Transverse colon (tissue), 4 donors: Measurements from ENCODE around the gene FDXACB1. TPM values are rescaled to one million over a fixed set of nuclear protein-coding genes. Genes with fewer than 3 reads are reported as not detected.

Experiments
- DNase-seq: peaks from one replicate; pipeline ENCODE4 v3.0.0-alpha.2; 2019
- H3K27ac ChIP-seq, 4 donors: fragments of 200-600 bp; sonication (generic); 2 replicates each; pipeline ENCODE4 v1.5.1; 2016 to 2018; ENCODE audit warnings: inconsistent platforms in 4 of 4
- H3K27me3 ChIP-seq: fragments of 200-600 bp; sonication (generic); 2 replicates; pipeline ENCODE4 v1.5.1; 2017; ENCODE audit warnings: inconsistent platforms
- H3K36me3 ChIP-seq, 4 donors: fragments of 200-600 bp; sonication (generic); 2 replicates each; pipeline ENCODE4 v1.5.1; 2017 to 2019; ENCODE audit warnings: inconsistent platforms in 4 of 4
- H3K4me1 ChIP-seq, 4 donors: fragments of 200-600 bp; sonication (generic); 2 replicates each; pipeline ENCODE4 v1.5.1; 2017 to 2020; ENCODE audit warnings: inconsistent platforms in 4 of 4
- H3K4me3 ChIP-seq, 4 donors: fragments of 200-600 bp; sonication (generic); 1 replicate in 1 of 4; 2 replicates in 3 of 4; pipeline versions ENCODE4 v1.5.1 to v1.6.1; 2017 to 2019; ENCODE audit warnings: inconsistent platforms in 4 of 4
- H3K9me3 ChIP-seq, 2 donors: fragments of 200-600 bp; sonication (generic); 2 replicates each; pipeline ENCODE4 v1.5.1; 2017 to 2019; ENCODE audit warnings: inconsistent platforms in 2 of 2
- CTCF ChIP-seq, 5 experiments: fragments of 200-600 bp in 3 of 5; fragments of 450-650 bp in 2 of 5; sonication (generic) in 3 of 5; IDR thresholded peaks; 1 replicate in 2 of 5; 2 replicates in 3 of 5; pipeline ENCODE4 v1.5.1; 2016 to 2017; ENCODE audit warnings: antibody characterized with exemption in 5 of 5, inconsistent platforms in 3 of 5, mild to moderate bottlenecking in 2 of 5, moderate library complexity in 1 of 5
- EP300 ChIP-seq: sonication (generic); formaldehyde crosslinking; IDR thresholded peaks from one replicate; pipeline ENCODE4 v1.6.1; 2017; ENCODE audit warnings: antibody characterized with exemption, low read depth
- POLR2A ChIP-seq: fragments of 450-650 bp; IDR thresholded peaks from one replicate; pipeline ENCODE4 v1.6.1; 2016; ENCODE audit warnings: antibody characterized with exemption, mild to moderate bottlenecking, moderate library complexity
- POLR2AphosphoS5 ChIP-seq, 3 donors: sonication (generic); formaldehyde crosslinking; IDR thresholded peaks; one replicate each; pipeline ENCODE4 v1.6.1; 2016; ENCODE audit warnings: antibody characterized with exemption in 3 of 3
- WGBS, 2 donors: methylation state at CpG; one replicate each; pipeline ENCODE4 v1.1.5; 2018; ENCODE audit warnings: low coverage in 1 of 2; 5-methylcytosine and 5-hydroxymethylcytosine counted together
- in situ Hi-C, 4 donors: fragments of 200-750 bp; cut with MboI; loops; one replicate each; pipeline versions ENCODE4 v1.15.0 to v1.15.1; 2017; ENCODE audit warnings: low sequenced_read_pairs in 3 of 4, low pct_ligation_motif_present in 1 of 4, low pct_unique_long_range_greater_than_20kb in 1 of 4
- intact Hi-C: fragments of 100-400 bp; cut with DNase I; formaldehyde crosslinking; loops from one replicate; pipeline ENCODE4 v1.15.1; 2023; ENCODE audit warnings: low total_unique reads
- total RNA-seq, 4 donors: library from RNA; depleted of rRNA; stranded (reverse); fragments of >200 nt; gene quantifications; one replicate each; pipeline ENCODE4 v1.1.0, GENCODE V29; 2016

Gene FDXACB1
- total RNA-seq, 4 donors from 2014 or later: 1.4 to 3.4 (median 1.5) TPM; not detected in 1

DNA sequence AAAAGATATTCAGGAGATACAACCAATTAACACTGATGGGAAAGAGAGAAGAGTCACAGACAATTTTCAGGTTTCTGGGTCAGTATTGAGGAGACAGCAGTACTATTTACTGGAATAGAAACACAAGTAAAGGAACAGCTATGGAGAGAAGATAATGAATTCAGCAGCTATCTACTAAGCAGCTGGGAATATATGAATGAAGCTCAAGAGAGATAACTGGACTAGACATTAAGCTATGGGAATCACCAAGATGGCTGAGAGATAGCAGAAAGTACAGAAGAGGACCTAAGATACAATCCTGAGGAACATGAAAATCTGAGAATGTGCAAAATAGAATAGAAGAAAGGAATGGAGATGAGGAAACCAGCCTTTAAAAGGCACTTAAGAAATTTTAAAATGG lies 23.5 kb downstream of the FDXACB1 start:
- Histone ChIP-seq H3K4me3 (no peak overlapping the region), H3K27me3 (no peaks in the 10 kb centered on the region), H3K27ac (no peak overlapping the region), H3K4me1 (no peaks in the 10 kb centered on the region), H3K36me3 (peaks cover 0 to 53% (median 11%) of the 10 kb centered on the region in 4 donors), H3K9me3 (no peaks in the 10 kb centered on the region)
- intact Hi-C loops (no loop called here), in situ Hi-C loops (no loop called here)
- TF ChIP-seq POLR2AphosphoS5 (IDR thresholded peaks at IDR 0.05) (no peak), CTCF (IDR thresholded peaks at IDR 0.05) (no peak), POLR2A (no peak), EP300 (no peak)
- DNase-seq: no peak

DNA sequence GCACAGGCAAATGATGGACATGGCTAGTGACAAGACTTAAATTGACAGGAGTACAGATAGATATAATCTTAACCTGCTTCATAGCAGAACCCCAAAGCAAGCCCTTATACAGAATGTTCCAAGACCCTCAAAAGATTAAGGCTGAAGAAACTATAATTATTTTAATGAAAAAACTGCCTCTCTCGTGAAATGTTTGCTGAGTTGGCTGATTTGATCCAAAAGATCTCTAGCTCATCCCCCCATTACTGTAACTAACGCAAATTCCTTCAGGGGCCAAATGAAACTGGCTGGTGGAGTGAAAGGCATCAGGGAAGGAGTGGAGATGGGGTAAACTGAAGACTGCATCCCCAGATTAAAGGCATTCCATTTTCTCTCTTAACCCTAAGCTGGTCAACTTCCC lies 26.9 kb downstream of the FDXACB1 start:
- no peaks in the 10 kb centered on the region for H3K4me1 ChIP-seq
- TF ChIP-seq EP300 (no peak), POLR2A (no peak), POLR2AphosphoS5 (IDR thresholded peaks at IDR 0.05) (no peak), CTCF (IDR thresholded peaks at IDR 0.05) (no peak)
- WGBS, 2 donors: 83 to 100% methylated on average over 2 of the region's 2 CpGs
- no peak for DNase-seq
- intact Hi-C loops (no loop called here), in situ Hi-C loops (no loop called here)
- H3K27ac ChIP-seq: no peak overlapping the region
- H3K4me3 ChIP-seq: no peak overlapping the region
- no peaks in the 10 kb centered on the region for H3K9me3 ChIP-seq
- no peaks in the 10 kb centered on the region for H3K27me3 ChIP-seq
- H3K36me3 ChIP-seq: peaks cover 0 to 29% (median 2%) of the 10 kb centered on the region in 4 donors

DNA sequence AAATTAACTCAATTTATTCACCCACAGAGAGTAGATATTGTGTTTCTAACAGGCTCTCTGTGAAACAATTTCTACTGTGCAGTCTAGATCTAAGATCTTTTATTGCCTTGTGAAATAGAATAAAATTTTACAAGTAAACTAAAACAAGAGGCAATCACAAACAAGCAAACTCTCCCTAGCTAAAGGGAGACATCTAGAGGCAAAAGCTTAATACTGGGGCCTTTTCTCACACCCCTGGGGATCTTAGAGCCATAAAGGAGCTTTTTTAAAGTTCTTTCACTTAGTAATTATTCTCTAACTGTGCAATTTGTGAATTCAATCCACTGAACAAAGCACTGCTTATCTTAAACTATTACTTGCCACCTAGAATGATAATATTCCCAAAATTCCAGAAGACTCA lies 27.3 kb downstream of the FDXACB1 start:
- no peak overlapping the region for H3K27ac ChIP-seq
- no peak overlapping the region for H3K4me3 ChIP-seq
- TF ChIP-seq POLR2AphosphoS5 (IDR thresholded peaks at IDR 0.05) (no peak), POLR2A (no peak), EP300 (no peak), CTCF (IDR thresholded peaks at IDR 0.05) (no peak)
- intact Hi-C loops (no loop called here), in situ Hi-C loops (no loop called here)
- H3K27me3 ChIP-seq: no peaks in the 10 kb centered on the region
- H3K4me1 ChIP-seq: no peaks in the 10 kb centered on the region
- peaks cover 0 to 24% (median 2%) of the 10 kb centered on the region in 4 donors for H3K36me3 ChIP-seq
- H3K9me3 ChIP-seq: no peaks in the 10 kb centered on the region
- no peak for DNase-seq

DNA sequence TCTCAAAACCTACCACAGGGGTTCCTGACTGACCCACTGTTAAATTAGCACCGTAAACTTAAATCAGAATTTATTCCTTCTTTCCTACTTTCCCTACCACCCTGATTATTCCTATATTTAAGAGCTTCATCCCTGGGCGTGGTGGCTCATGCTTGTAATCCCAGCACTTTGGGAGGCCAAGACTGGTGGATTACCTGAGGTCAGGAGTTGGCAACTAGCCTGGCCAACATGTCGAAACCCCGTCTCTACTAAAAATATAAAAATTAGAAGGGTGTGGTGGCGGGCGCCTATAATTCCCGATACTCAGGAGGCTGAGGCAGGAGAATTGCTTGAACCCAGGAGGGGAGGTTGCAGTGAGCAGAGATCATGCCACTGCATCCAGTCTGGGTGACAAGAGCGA lies 27.9 kb downstream of the FDXACB1 start:
- Histone ChIP-seq H3K4me1 (no peaks in the 10 kb centered on the region), H3K27ac (no peak overlapping the region), H3K27me3 (no peaks in the 10 kb centered on the region), H3K9me3 (no peaks in the 10 kb centered on the region), H3K4me3 (no peak overlapping the region), H3K36me3 (peaks cover 0 to 20% (median 2%) of the 10 kb centered on the region in 4 donors)
- no peak for TF ChIP-seq POLR2AphosphoS5 (IDR thresholded peaks at IDR 0.05)
- TF ChIP-seq CTCF (IDR thresholded peaks at IDR 0.05): no peak
- TF ChIP-seq POLR2A: no peak
- no peak for TF ChIP-seq EP300
- WGBS, 2 donors: 96 to 100% methylated on average over 3 to 8 of the region's 8 CpGs
- intact Hi-C loops (no loop called here), in situ Hi-C loops (no loop called here)
- no peak for DNase-seq
